ENCODE data around the gene GABRA4. TPM values are rescaled to one million over a fixed set of nuclear protein-coding genes. Genes with fewer than 3 reads are reported as not detected.

Gene GABRA4
- total RNA-seq, 1 donor from 2014 or later, result not detected

- H3K27me3 Mint-ChIP-seq, result no peaks in the 10 kb centered on the region
- H3K4me3 Mint-ChIP-seq (ENCODE audit: low read depth), result no peak overlapping the region
- H3K4me1 Mint-ChIP-seq (ENCODE audit: low read depth), result peaks cover 12% of the 10 kb centered on the region
- no peak overlapping the region for H3K27ac Mint-ChIP-seq
- H3K9me3 Mint-ChIP-seq (ENCODE audit: low read depth), result peaks cover 7% of the 10 kb centered on the region
- TF ChIP-seq CTCF (IDR thresholded peaks at IDR 0.05; ENCODE audit: unreplicated experiment), result no peak
- H3K36me3 Mint-ChIP-seq (ENCODE audit: insufficient read depth), result no peaks in the 10 kb centered on the region
- no peak for DNase-seq (ENCODE audit: low spot score, unreplicated experiment)
Observed at GRCh38 chr4:46874811-46875210, 118.6 kb downstream of the GABRA4 start.

- no peak for TF ChIP-seq CTCF (IDR thresholded peaks at IDR 0.05; ENCODE audit: unreplicated experiment)
- H3K4me1 Mint-ChIP-seq (ENCODE audit: low read depth), result peaks cover 19% of the 10 kb centered on the region
- H3K9me3 Mint-ChIP-seq (ENCODE audit: low read depth), result peaks cover 7% of the 10 kb centered on the region
- H3K36me3 Mint-ChIP-seq (ENCODE audit: insufficient read depth), result no peaks in the 10 kb centered on the region
- no peak overlapping the region for H3K27ac Mint-ChIP-seq
- no peaks in the 10 kb centered on the region for H3K27me3 Mint-ChIP-seq
- no peak overlapping the region for H3K4me3 Mint-ChIP-seq (ENCODE audit: low read depth)
- DNase-seq (ENCODE audit: low spot score, unreplicated experiment), result no peak
Observed at GRCh38 chr4:46870411-46870810, 123.0 kb downstream of the GABRA4 start.

Other genes starting within 250 kb of the GABRA4 start
- not detected in 2 replicates for gene COX7B2, start 84.3 kb downstream of the GABRA4 start, total RNA-seq
- 1.2 and 1.6 TPM in 2 replicates for gene GABRB1, start 38.0 kb upstream of the GABRA4 start, total RNA-seq

Data from progenitor cell of endocrine pancreas (in vitro differentiated cells).